NOMO-1 (cell line): ENCODE results near the gene TOPAZ1.
A peak's percentile ranks its signal among the peaks of the same experiment; 100 is the strongest.

Experiments
- DNase-seq, 2 experiments: peaks; one replicate each; lab custom pipeline; 2025; ENCODE audit not compliant: unreplicated experiment in 2 of 2; lab: John Stamatoyannopoulos, UW

The TOPAZ1 gene

GRCh38 chr3:44240061-44240460 is 1.6 kb upstream of the TOPAZ1 start:
- no peak for DNase-seq

GRCh38 chr3:44242721-44243120 is 1.0 kb downstream of the TOPAZ1 start:
- no peak for DNase-seq

GRCh38 chr3:44248152-44248551 is 6.5 kb downstream of the TOPAZ1 start:
- DNase-seq, result no peak

- DNase-seq, result no peak
Measured at GRCh38 chr3:44252332-44252959, 10.8 kb downstream of the TOPAZ1 start.

- DNase-seq, result no peak
Measured at GRCh38 chr3:44259404-44259803, 17.7 kb downstream of the TOPAZ1 start.

GRCh38 chr3:44264146-44264545 is 22.5 kb downstream of the TOPAZ1 start:
- DNase-seq, result no peak

GRCh38 chr3:44265815-44266214 is 24.1 kb downstream of the TOPAZ1 start:
- no peak for DNase-seq

GRCh38 chr3:44272191-44272590 is 30.5 kb downstream of the TOPAZ1 start:
- DNase-seq, result no peak

GRCh38 chr3:44277925-44278324 is 36.2 kb downstream of the TOPAZ1 start:
- no peak for DNase-seq

- no peak for DNase-seq
Measured at GRCh38 chr3:44280077-44280476, 38.4 kb downstream of the TOPAZ1 start.

- no peak for DNase-seq
Measured at GRCh38 chr3:44280631-44281030, 38.9 kb downstream of the TOPAZ1 start.

- no peak for DNase-seq
Measured at GRCh38 chr3:44284949-44285348, 43.3 kb downstream of the TOPAZ1 start.

- no peak for DNase-seq
Measured at GRCh38 chr3:44289882-44290462, 48.3 kb downstream of the TOPAZ1 start.

GRCh38 chr3:44292276-44292675 is 50.6 kb downstream of the TOPAZ1 start:
- no peak for DNase-seq

- no peak for DNase-seq
Measured at GRCh38 chr3:44292947-44293346, 51.3 kb downstream of the TOPAZ1 start.

GRCh38 chr3:44297255-44297654 is 55.6 kb downstream of the TOPAZ1 start:
- DNase-seq, result no peak

- DNase-seq, result no peak
Measured at GRCh38 chr3:44301746-44302145, 60.1 kb downstream of the TOPAZ1 start.

GRCh38 chr3:44309500-44309899 is 67.8 kb downstream of the TOPAZ1 start:
- DNase-seq, result no peak

GRCh38 chr3:44318891-44319311 is 77.2 kb downstream of the TOPAZ1 start:
- DNase-seq, result peak; percentile 16 to 23

- no peak for DNase-seq
Measured at GRCh38 chr3:44321335-44321734, 79.6 kb downstream of the TOPAZ1 start.

GRCh38 chr3:44323341-44323955 is 81.8 kb downstream of the TOPAZ1 start:
- DNase-seq, result peak; percentile 3 to 56

- DNase-seq, result no peak
Measured at GRCh38 chr3:44324584-44324983, 82.9 kb downstream of the TOPAZ1 start.
